NCI-H2029 treated with DMSO at 0.1 percent for 48 hours (cell line): ENCODE results near the gene KRTAP8-1.

Experiments used
- DNase-seq: peaks from one replicate; lab custom pipeline; 2025; lab: John Stamatoyannopoulos, UW

The KRTAP8-1 gene, protein sequence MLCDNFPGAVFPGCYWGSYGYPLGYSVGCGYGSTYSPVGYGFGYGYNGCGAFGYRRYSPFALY

GRCh38 chr21:30813174-30813573 lies at the start of gene KRTAP8-1:
TSS of gene KRTAP8-1 (minus strand) at chr21:30813274. CDS start at chr21:30813220, 54 bp downstream.
- DNase-seq: no peak

GRCh38 chr21:30847627-30848500 lies 34.8 kb upstream of the KRTAP8-1 start:
- DNase-seq: no peak

DNA sequence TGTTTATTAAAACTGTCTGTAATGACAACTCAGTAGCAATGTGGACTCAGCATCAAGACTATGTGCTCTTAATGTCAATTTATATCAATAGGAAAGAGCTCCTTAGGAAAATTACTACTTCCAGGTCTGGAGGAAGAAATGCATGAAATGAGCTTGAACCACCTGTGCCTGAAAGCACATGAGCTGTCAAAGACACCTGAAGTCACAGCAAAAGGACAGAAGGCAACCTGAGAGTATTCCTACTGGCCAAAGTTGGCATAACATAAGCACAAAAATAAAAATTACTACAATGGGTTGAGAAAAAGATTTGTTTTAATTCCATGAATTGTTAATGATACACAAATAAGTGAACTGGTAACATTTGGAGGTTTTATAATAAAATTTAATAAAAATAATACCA lies 29.9 kb upstream of the KRTAP8-1 start:
- DNase-seq: no peak

DNA sequence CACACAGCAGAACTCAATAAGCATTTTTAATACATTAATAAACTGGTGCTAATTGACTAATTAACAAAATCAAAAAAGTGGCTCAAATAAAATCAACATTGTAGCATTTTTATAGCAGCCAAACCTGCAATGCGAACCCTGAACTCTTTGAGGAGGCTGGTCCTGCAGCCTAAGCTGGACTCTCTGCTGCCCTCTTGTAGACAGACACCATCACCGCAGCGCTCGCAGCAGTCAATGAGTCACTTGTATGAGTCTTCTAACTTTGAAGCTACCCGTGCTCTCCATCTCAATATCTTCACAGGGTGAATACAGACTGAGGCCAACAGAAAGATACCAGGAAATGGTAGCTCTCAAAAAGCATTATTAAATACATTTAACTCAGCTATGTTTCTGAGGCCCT lies 26.2 kb upstream of the KRTAP8-1 start:
- no peak for DNase-seq

GRCh38 chr21:30838536-30838935 lies 25.5 kb upstream of the KRTAP8-1 start:
- DNase-seq: no peak

GRCh38 chr21:30831194-30831765 lies 18.2 kb upstream of the KRTAP8-1 start:
- DNase-seq: no peak

- DNase-seq: no peak
Measured at GRCh38 chr21:30829659-30830058, 16.6 kb upstream of the KRTAP8-1 start, which contains the start of gene KRTAP7-1. TSS of gene KRTAP7-1 (minus strand) at chr21:30829759. CDS start at chr21:30829698, 61 bp downstream.

- no peak for DNase-seq
Measured at GRCh38 chr21:30818837-30819610, 6.0 kb upstream of the KRTAP8-1 start.

GRCh38 chr21:30800605-30801004 lies 12.5 kb downstream of the KRTAP8-1 start:
- no peak for DNase-seq

DNA sequence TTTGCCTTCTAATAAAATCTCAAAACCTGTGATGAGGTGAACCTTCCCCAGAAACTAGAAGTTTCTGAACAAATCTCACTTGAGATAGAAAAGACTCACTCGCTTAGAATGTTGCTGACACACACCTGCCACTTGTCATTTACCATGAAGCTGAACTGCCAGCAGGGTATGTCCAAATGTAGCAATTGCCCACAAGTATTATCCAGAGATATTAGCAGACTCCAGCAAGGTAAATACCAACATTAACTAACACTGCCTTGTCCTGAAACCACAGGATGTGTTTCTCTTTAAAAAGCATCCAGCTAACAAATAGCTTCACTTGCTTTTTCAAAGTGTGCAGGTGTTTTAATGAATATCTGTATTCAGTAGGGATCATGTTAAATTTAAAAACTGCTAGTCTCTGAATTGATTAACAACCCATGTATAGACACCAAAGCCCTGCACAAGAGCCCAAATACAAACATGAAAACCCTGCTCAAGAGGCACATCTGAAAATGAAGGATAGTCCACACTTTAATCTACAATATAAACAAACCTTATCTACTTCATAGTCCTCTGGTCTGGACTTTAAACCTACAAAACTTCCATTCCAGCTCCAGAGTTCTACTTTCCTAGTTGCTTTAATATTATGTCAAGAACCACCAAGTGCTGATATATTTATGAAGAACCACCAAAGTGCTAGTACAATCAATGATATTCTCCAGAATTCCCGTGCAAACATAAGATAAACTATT lies 19.3 kb downstream of the KRTAP8-1 start:
- no peak for DNase-seq

GRCh38 chr21:30779249-30779648 lies 33.8 kb downstream of the KRTAP8-1 start:
- DNase-seq: no peak

DNA sequence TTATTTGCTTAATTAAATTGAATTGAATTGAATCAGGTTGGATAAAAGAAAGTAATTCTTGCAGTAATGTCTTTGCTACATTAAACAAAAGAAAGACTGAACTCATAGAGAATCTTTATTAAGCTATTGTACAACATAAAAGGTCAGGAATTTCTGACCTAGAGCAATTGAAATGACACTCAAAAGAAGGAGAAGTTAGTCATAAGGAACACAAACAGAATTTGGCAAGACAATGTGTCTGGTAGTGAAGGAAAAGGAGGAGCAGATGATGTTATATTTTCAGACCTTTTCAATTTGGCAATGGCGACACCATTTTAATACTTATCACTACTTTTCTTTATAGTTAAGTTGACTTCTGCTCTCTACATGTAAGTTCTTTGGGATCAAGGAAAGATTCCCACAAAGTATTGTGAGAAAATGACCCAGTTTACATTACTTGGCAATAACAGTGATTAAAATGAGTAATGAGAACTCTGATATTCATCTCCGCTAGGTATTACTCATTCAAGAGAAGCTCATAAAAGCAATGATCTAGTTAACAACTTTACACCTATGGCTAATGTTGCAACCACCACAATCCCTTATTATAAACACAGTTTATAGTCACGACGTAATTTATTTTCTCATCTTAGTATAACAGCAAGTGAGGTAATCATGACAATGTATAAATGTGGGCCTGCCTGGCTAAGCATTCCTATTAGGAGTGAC lies 43.2 kb downstream of the KRTAP8-1 start:
- no peak for DNase-seq
